AG09319 (cell line): ENCODE measurements around the gene HOXC10.
A peak's percentile ranks its signal among the peaks of the same experiment; 100 is the strongest.

Source experiments
- DNase-seq: peaks from one replicate; pipeline ENCODE4 v3.0.0-alpha.2; 2010; ENCODE audit warnings: low read depth; ENCODE audit errors: extremely low read depth
- TF ChIP-seq, protein P1 (sequence below): IDR thresholded peaks from 2 replicates; pipeline ENCODE4 v1.5.1; 2011; ENCODE audit warnings: low read depth, mild to moderate bottlenecking, inconsistent platforms, low read length, moderate library complexity

The HOXC10 gene

DNA sequence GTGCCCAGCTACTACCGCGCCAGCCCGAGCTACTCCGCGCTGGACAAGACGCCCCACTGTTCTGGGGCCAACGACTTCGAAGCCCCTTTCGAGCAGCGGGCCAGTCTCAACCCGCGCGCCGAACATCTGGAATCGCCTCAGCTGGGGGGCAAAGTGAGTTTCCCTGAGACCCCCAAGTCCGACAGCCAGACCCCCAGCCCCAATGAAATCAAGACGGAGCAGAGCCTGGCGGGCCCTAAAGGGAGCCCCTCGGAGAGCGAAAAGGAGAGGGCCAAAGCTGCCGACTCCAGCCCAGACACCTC, 697 bp downstream of the HOXC10 start:
- DNase-seq = no peak

DNA sequence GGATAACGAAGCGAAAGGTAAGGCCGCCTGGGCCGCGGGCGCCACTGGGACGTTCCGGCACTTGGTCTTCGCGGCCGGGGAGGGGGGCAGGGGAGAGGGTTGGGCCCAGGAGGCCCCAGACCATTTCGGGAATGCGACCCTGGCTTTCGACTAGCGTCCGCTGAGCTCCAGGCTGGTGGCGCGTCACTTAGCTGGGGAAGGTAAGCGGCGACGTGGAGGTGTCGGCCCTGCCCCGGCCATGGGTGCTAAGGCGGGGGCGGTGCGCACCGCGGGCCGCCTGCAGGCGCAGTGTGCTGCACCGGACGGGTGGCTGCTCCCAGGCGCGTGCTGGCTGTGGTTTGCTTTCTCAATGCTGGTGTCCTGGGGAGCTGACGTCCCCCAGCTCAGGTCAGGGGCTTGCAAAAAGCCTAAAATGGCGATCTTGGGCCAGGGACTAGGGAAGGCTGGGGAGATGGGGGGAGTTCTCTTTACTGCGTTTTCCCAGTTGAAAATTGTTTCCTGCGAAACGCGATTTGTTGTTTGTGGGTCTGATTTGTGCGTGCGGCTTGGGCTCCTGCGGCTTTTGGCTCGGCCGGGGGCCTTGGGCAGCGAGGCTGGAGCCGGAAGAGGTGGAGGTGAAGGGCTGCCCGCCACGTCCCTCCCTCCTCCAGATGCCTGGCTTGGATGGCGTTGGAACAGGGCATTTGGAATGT, 1.2 kb downstream of the HOXC10 start:
- TF ChIP-seq, protein P1, sequence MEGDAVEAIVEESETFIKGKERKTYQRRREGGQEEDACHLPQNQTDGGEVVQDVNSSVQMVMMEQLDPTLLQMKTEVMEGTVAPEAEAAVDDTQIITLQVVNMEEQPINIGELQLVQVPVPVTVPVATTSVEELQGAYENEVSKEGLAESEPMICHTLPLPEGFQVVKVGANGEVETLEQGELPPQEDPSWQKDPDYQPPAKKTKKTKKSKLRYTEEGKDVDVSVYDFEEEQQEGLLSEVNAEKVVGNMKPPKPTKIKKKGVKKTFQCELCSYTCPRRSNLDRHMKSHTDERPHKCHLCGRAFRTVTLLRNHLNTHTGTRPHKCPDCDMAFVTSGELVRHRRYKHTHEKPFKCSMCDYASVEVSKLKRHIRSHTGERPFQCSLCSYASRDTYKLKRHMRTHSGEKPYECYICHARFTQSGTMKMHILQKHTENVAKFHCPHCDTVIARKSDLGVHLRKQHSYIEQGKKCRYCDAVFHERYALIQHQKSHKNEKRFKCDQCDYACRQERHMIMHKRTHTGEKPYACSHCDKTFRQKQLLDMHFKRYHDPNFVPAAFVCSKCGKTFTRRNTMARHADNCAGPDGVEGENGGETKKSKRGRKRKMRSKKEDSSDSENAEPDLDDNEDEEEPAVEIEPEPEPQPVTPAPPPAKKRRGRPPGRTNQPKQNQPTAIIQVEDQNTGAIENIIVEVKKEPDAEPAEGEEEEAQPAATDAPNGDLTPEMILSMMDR = no peak
- DNase-seq = no peak

More for the DNA sequence above, 697 bp downstream of the HOXC10 start:
- TF ChIP-seq, protein P1 = no peak

DNA sequence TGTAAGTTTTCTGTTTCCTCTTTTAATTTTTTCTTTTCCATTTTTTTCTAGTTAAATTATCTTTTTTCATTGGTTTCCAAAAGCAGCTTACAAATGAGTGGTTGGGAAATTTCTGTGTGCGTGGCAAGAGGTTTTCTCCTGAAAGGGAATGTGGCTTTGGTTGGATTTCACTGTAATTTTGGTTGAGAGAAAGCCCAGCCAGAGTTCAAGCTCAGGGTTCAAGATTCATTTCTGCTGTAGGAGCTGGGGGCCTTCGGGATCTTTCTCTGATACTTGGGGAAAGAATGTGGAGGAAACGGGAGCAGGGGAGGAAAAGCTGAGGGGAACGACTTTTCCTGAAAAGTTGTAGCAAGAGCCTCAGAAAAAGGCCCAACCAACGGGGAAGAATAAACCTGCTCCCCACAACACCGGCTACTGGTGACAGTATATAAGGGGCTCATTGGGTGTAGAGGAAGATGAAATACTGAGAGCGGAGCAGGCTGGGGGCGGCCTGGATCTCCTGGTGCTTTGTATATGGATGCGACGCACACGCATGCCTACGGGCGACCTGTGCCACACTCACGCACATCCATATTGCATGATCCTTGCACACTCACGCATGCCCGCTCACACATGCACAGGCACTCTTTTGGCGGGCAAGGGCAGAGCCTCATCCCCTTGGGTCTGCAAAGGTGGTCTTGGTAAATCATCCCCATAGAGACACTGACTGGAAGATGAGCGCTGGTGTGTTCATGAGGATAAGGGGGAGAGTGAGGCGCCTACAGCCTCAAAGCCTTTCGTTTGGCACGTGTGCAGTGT, 1.9 kb downstream of the HOXC10 start:
- TF ChIP-seq, protein P1 = no peak
- DNase-seq = no peak

DNA sequence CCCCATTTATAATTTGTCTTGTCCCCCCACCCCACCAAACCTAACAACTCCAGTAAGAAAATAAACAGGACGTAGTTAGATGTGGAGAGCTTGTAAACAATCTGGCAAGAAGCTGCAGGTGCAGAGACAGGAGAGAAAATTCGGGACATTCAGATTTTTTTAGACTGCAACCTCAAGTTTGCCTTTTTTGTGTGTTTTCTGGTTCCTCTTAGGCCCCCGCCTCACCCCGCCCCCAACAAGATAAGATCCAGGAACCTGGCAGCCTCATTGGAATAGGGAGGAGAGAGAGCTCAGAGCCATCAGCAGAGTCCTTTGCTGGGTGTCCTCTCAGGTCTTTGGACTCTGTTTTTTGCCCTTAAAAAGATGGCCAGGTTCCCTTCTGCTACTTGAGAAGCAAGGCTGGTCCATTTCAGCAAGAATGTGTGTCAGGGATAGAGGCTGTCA, 2.9 kb downstream of the HOXC10 start:
- TF ChIP-seq, protein P1 = no peak
- DNase-seq = no peak

DNA sequence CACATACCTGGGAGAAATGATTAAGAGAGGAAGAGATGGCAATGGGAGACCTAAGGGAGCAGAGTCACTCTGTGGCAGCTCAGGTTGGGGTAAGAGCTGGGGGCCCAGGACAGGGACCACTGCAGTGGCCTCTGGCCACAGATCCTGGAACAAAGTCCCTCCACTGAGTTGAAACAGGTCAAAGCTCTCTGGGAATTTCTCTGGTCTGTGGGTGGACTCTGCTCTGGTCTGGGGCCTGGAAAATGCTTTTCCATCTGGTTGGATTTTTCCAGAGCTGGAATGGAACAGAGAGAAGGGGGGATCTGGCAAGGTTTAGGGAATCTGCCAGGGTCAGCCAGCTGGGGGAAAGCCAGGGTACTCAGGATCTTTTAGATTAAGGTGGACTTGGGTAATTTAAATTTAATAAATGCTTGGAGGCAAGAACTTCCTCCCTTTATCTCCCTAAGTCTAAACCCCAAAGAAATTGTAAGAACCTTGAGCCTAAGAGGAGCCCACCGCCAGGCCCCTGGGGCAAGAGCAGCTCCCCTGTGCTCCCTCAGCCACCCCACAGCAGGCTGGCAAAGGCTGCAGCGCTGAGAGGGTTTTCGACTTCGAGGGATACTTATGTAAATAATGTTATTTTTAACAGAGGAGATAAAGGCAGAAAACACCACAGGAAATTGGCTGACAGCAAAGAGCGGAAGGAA, 3.7 kb downstream of the HOXC10 start:
- TF ChIP-seq, protein P1 = no peak
- no peak for DNase-seq

DNA sequence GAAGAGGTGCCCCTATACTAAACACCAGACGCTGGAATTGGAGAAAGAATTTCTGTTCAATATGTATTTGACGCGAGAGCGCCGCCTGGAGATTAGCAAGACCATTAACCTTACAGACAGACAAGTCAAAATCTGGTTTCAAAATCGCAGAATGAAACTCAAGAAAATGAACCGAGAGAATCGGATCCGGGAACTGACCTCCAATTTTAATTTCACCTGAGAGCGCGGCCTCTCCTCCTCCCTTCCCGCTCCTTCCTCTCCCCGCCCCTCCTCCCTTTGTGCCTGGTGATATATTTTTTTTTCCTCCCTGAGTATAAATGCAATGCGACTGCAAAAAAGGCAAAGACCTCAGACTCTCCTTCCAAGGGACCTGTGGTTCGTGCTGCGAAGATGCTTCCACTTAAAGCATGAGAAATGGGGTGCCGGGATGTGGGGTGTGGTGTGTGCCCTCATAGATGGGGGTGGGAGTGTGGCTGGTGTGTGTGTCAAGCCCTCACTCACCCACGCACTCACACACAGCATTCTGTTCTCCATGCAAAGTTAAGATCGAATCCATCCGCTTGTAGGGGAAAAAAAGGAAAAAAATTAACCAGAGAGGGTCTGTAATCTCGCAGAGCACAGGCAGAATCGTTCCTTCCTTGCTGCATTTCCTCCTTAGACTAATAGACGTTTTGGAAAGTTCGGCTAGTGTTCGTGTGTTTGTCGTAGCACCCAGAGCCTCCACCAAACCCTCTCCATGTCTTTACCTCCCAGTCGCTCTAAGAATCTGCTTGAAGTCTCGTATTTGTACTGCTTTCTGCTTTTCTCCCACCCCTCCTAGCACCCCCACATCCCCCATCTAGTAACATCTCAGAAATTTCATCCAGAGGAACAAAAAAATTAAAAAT, 4.5 kb downstream of the HOXC10 start:
- DNase-seq = peak; percentile 7

More for the DNA sequence above, 4.5 kb downstream of the HOXC10 start:
- TF ChIP-seq, protein P1 = peak; percentile 50
